Trophoblast cell (in vitro differentiated cells and primary cell): Measurements from ENCODE around the gene SPDL1.

Source experiments
- DNase-seq, 2 donors: peaks; one replicate each; pipeline ENCODE4 v3.0.0-alpha.2; 2016
- H2AFZ ChIP-seq: 2 replicates; pipeline ENCODE4 v1.6.1; 2013; ENCODE audit warnings: low read length, moderate library complexity, mild to moderate bottlenecking; ENCODE audit not compliant: insufficient read depth, poor library complexity
- H2AK5ac ChIP-seq: 2 replicates; pipeline ENCODE4 v1.6.1; 2013; ENCODE audit warnings: mild to moderate bottlenecking, low read length
- H2BK120ac ChIP-seq: 2 replicates; pipeline ENCODE4 v1.6.1; 2013; ENCODE audit warnings: low read length, mild to moderate bottlenecking, moderate library complexity; ENCODE audit not compliant: insufficient read depth, poor library complexity
- H2BK12ac ChIP-seq: 2 replicates; pipeline ENCODE4 v1.6.1; 2013; ENCODE audit warnings: mild to moderate bottlenecking, low read length, moderate library complexity
- H2BK5ac ChIP-seq: 2 replicates; pipeline ENCODE4 v1.6.1; 2013; ENCODE audit warnings: low read length, low read depth, moderate library complexity, mild to moderate bottlenecking; ENCODE audit not compliant: poor library complexity
- H3K14ac ChIP-seq: 2 replicates; pipeline ENCODE4 v1.6.1; 2013; ENCODE audit warnings: mild to moderate bottlenecking, low read length
- H3K18ac ChIP-seq: 2 replicates; pipeline ENCODE4 v1.6.1; 2013; ENCODE audit warnings: mild to moderate bottlenecking, low read length
- H3K23ac ChIP-seq: 2 replicates; pipeline ENCODE4 v1.6.1; 2013; ENCODE audit warnings: low read length
- H3K27ac ChIP-seq: 2 replicates; pipeline ENCODE4 v1.5.1; 2013; ENCODE audit warnings: low read depth, mild to moderate bottlenecking, inconsistent platforms, low read length, moderate library complexity
- H3K27me3 ChIP-seq: 2 replicates; pipeline ENCODE4 v1.6.1; 2013; ENCODE audit warnings: inconsistent platforms, mild to moderate bottlenecking, low read length, moderate library complexity; ENCODE audit not compliant: insufficient read depth
- H3K36me3 ChIP-seq, 2 experiments: 1 replicate in 1 of 2; 2 replicates in 1 of 2; pipeline ENCODE4 v1.6.1; 2013; ENCODE audit warnings: low read length in 2 of 2, mild to moderate bottlenecking in 2 of 2, moderate library complexity in 1 of 2; ENCODE audit not compliant: insufficient read depth in 2 of 2, control insufficient read depth in 1 of 2
- H3K4ac ChIP-seq: 2 replicates; pipeline ENCODE4 v1.6.1; 2013; ENCODE audit warnings: low read depth, mild to moderate bottlenecking, low read length, moderate library complexity
- H3K4me1 ChIP-seq, 2 experiments: 1 replicate in 1 of 2; 2 replicates in 1 of 2; pipeline ENCODE4 v1.6.1; 2013; ENCODE audit warnings: low read length in 2 of 2, mild to moderate bottlenecking in 2 of 2, moderate library complexity in 1 of 2; ENCODE audit not compliant: insufficient read depth in 2 of 2, control insufficient read depth in 1 of 2
- H3K4me2 ChIP-seq: 2 replicates; pipeline ENCODE4 v1.6.1; 2013; ENCODE audit warnings: inconsistent platforms, mild to moderate bottlenecking, low read length, moderate library complexity
- H3K4me3 ChIP-seq: 2 replicates; pipeline ENCODE4 v1.5.1; 2013; ENCODE audit warnings: mild to moderate bottlenecking, low read depth, low read length, inconsistent platforms
- H3K79me1 ChIP-seq: one replicate; pipeline ENCODE4 v1.6.1; 2013; ENCODE audit warnings: low read length
- H3K79me2 ChIP-seq: 2 replicates; pipeline ENCODE4 v1.6.1; 2013; ENCODE audit warnings: low read length, mild to moderate bottlenecking; ENCODE audit not compliant: control insufficient read depth, insufficient read depth, poor library complexity
- H3K9ac ChIP-seq: 2 replicates; pipeline ENCODE4 v1.6.1; 2013; ENCODE audit warnings: mild to moderate bottlenecking, low read length
- H3K9me3 ChIP-seq: 2 replicates; pipeline ENCODE4 v1.6.1; 2013; ENCODE audit warnings: low read depth, mild to moderate bottlenecking, control low read depth, inconsistent platforms, low read length; ENCODE audit not compliant: insufficient read depth
- H4K12ac ChIP-seq: 2 replicates; pipeline ENCODE4 v1.6.1; 2013; ENCODE audit warnings: low read depth, mild to moderate bottlenecking, low read length, moderate library complexity
- H4K8ac ChIP-seq: 2 replicates; pipeline ENCODE4 v1.6.1; 2013; ENCODE audit warnings: low read depth, mild to moderate bottlenecking, low read length, moderate library complexity
- H4K91ac ChIP-seq: one replicate; pipeline ENCODE4 v1.6.1; 2013; ENCODE audit warnings: low read depth, mild to moderate bottlenecking, low read length, moderate library complexity
- WGBS: extraction: QIAGEN DNeasy Blood & Tissue Kit; methylation state at CpG from one replicate; pipeline ENCODE4 v1.1.7; 2013; ENCODE audit warnings: missing lambda C conversion rate; ENCODE audit not compliant: insufficient read length, insufficient coverage; ENCODE audit errors: extremely low coverage; 5-methylcytosine and 5-hydroxymethylcytosine counted together

The SPDL1 gene

DNA sequence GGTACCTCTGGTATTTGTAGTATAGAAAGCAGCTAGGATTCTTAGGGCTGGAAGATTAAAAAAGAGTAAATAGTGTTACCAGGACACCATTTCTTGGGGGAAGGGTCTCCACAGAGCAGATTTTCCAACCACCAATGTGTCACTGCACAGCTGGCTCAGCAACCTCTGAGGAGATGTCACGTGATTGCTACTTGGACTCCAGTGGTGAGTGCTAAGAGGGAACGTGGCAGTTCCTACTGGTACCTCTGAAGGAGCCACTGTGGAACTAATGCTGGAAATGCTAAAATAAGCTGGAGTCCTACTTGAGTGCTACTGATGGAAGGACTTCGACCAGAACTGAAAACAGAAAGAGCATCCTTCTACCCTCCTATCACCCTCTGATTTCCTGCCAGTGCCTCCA lies 36.1 kb upstream of the SPDL1 start:
- H3K79me2 ChIP-seq: no peaks in the 10 kb centered on the region
- H4K12ac ChIP-seq: no peak overlapping the region
- no peak overlapping the region for H4K91ac ChIP-seq
- H2BK12ac ChIP-seq: peak overlapping the region; percentile 15
- no peak overlapping the region for H3K4ac ChIP-seq
- H2AK5ac ChIP-seq: no peak overlapping the region
- H3K14ac ChIP-seq: no peak overlapping the region
- H4K8ac ChIP-seq: no peak overlapping the region
- peaks cover 0 to 4% of the 10 kb centered on the region in 2 experiments for H3K4me1 ChIP-seq
- H2BK5ac ChIP-seq: no peak overlapping the region
- peak overlapping the region; percentile 21 for H2BK120ac ChIP-seq
- H3K18ac ChIP-seq: no peak overlapping the region
- H3K36me3 ChIP-seq: no peaks in the 10 kb centered on the region
- H3K27me3 ChIP-seq: no peaks in the 10 kb centered on the region
- H3K23ac ChIP-seq: no peak overlapping the region
- H3K9me3 ChIP-seq: no peaks in the 10 kb centered on the region
- H3K27ac ChIP-seq: no peak overlapping the region
- no peak overlapping the region for H3K4me3 ChIP-seq
- no CpG with 5 or more reads among the region's 3 CpGs for WGBS
- DNase-seq: peak in 1 of 2 donors; percentile 2
- no peak overlapping the region for H2AFZ ChIP-seq
- H3K4me2 ChIP-seq: no peak overlapping the region
- no peaks in the 10 kb centered on the region for H3K79me1 ChIP-seq
- H3K9ac ChIP-seq: no peak overlapping the region

GRCh38 chr5:169548315-169548714 lies 35.3 kb upstream of the SPDL1 start:
- H3K18ac ChIP-seq: no peak overlapping the region
- H2BK12ac ChIP-seq: no peak overlapping the region
- no peaks in the 10 kb centered on the region for H3K79me1 ChIP-seq
- no peaks in the 10 kb centered on the region for H3K27me3 ChIP-seq
- H3K36me3 ChIP-seq: no peaks in the 10 kb centered on the region
- H4K91ac ChIP-seq: no peak overlapping the region
- no peak overlapping the region for H2AFZ ChIP-seq
- no peak overlapping the region for H3K9ac ChIP-seq
- no peak overlapping the region for H2BK5ac ChIP-seq
- no peak overlapping the region for H3K14ac ChIP-seq
- peak in 1 of 2 donors; percentile 31 for DNase-seq
- no peak overlapping the region for H3K4me2 ChIP-seq
- no peak overlapping the region for H3K23ac ChIP-seq
- H3K4me1 ChIP-seq: peaks cover 0 to 4% of the 10 kb centered on the region in 2 experiments
- no CpG with 5 or more reads among the region's 1 CpG for WGBS
- no peak overlapping the region for H2BK120ac ChIP-seq
- no peak overlapping the region for H4K12ac ChIP-seq
- H3K4ac ChIP-seq: no peak overlapping the region
- H4K8ac ChIP-seq: no peak overlapping the region
- H3K27ac ChIP-seq: no peak overlapping the region
- H3K79me2 ChIP-seq: no peaks in the 10 kb centered on the region
- no peaks in the 10 kb centered on the region for H3K9me3 ChIP-seq
- no peak overlapping the region for H3K4me3 ChIP-seq
- H2AK5ac ChIP-seq: no peak overlapping the region

DNA sequence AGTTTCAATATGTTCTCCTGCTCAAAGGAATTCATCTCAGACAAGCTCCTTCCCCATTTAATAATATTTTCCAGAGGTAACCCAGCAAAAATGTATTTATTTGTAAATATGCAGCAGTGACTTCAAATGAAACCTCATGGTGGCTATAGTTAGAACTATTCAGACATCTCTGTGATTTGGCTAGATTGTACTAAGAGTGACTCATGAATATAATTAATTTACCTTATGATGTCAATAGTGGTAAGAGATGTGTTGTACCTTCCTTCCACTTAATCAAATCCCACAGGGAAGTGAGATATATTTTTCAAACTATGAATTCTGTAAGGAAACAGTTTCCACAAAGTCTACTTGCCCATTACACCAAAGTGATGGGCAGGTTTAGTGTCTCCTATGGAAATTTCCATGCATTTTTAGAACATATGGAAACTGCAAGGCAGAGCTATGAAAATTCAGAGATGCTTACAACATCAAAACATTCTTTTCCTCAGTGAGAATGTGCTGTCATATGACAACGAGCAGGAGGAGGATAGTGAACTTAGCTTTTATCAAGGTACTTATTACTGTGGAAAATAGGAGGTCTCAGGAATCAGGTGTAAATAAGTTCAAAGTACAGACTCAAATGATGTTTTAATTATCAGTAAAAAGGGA lies 34.0 kb upstream of the SPDL1 start:
- Histone ChIP-seq H3K4ac (no peak overlapping the region), H2BK12ac (no peak overlapping the region), H3K27me3 (no peaks in the 10 kb centered on the region), H3K27ac (no peak overlapping the region), H3K14ac (no peak overlapping the region), H2BK5ac (no peak overlapping the region), H3K23ac (no peak overlapping the region), H4K12ac (no peak overlapping the region), H2AK5ac (no peak overlapping the region), H3K4me2 (no peak overlapping the region), H2AFZ (no peak overlapping the region), H3K4me3 (no peak overlapping the region), H3K36me3 (no peaks in the 10 kb centered on the region), H4K91ac (no peak overlapping the region), H3K18ac (no peak overlapping the region), H2BK120ac (no peak overlapping the region), H3K9ac (no peak overlapping the region), H3K9me3 (no peaks in the 10 kb centered on the region), H3K79me2 (no peaks in the 10 kb centered on the region), H4K8ac (no peak overlapping the region), H3K79me1 (no peaks in the 10 kb centered on the region), H3K4me1 (peaks cover 0 to 4% of the 10 kb centered on the region in 2 experiments)
- no peak for DNase-seq
- no CpG with 5 or more reads among the region's 1 CpG for WGBS

DNA sequence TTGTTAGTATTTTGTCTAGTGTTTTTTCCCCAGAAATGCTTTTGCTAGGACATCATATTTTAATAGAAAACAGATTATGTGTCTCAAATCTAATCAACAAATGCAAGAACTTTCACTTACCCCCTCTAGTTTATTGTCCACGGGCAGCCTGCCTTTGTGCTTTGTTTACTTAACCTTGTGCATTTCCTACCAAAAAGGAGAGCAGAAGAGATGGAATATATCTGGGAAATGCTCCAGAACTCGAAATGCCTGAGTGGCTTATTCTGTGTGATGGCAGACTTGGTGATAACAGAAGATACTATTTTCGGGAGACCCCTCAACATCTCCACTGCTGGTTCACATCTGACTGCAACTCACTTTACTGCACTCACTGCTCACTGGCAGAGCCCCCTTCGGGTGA lies 33.3 kb upstream of the SPDL1 start:
- Histone ChIP-seq H4K12ac (no peak overlapping the region), H3K79me2 (no peaks in the 10 kb centered on the region), H3K9ac (no peak overlapping the region), H3K27me3 (no peaks in the 10 kb centered on the region), H2AFZ (no peak overlapping the region), H3K4me1 (peaks cover 0 to 4% of the 10 kb centered on the region in 2 experiments), H3K36me3 (no peaks in the 10 kb centered on the region), H3K27ac (no peak overlapping the region), H3K4me3 (no peak overlapping the region), H4K91ac (no peak overlapping the region), H3K4me2 (no peak overlapping the region), H3K4ac (no peak overlapping the region), H2AK5ac (no peak overlapping the region), H2BK12ac (no peak overlapping the region), H2BK5ac (no peak overlapping the region), H4K8ac (no peak overlapping the region), H2BK120ac (no peak overlapping the region), H3K79me1 (no peaks in the 10 kb centered on the region), H3K23ac (no peak overlapping the region), H3K18ac (no peak overlapping the region), H3K9me3 (no peaks in the 10 kb centered on the region), H3K14ac (no peak overlapping the region)
- no peak for DNase-seq
- WGBS: no CpG with 5 or more reads among the region's 4 CpGs
